NCI-H2029 (cell line): ENCODE data around the gene CD6.
"Not testable (repeated sequence)": the region's sequence is repeated elsewhere in the genome, so short reads cannot be mapped to it uniquely, and the experiment has no call there.

ENCODE experiments used
- DNase-seq: peaks from one replicate; lab custom pipeline; 2025; lab: John Stamatoyannopoulos, UW

The CD6 gene

GRCh38 chr11:60951904-60952741 lies 19.4 kb upstream of the CD6 start, which contains the start of gene SLC15A3:
Gene SLC15A3 (minus strand): TSS chr11:60952176. CDS start chr11:60951551, 625 bp downstream.
- DNase-seq = peak; percentile 15

- no peak for DNase-seq
These were observed 18.7 kb upstream of the CD6 start for GRCh38 chr11:60952742-60953170.

- DNase-seq = no peak
These were observed 17.7 kb upstream of the CD6 start for GRCh38 chr11:60953781-60954180.

GRCh38 chr11:60954421-60954820 lies 17.1 kb upstream of the CD6 start:
- no peak for DNase-seq

- DNase-seq = no peak
These were observed 15.9 kb upstream of the CD6 start for GRCh38 chr11:60955571-60955970.

GRCh38 chr11:60957188-60957587 lies 14.3 kb upstream of the CD6 start:
- no peak for DNase-seq

- DNase-seq = no peak
These were observed 12.0 kb upstream of the CD6 start for GRCh38 chr11:60959431-60959830.

- no peak for DNase-seq
These were observed 11.1 kb upstream of the CD6 start for GRCh38 chr11:60960405-60960804.

- no peak for DNase-seq
These were observed 6.7 kb upstream of the CD6 start for GRCh38 chr11:60964801-60965200.

- no peak for DNase-seq
These were observed 4.6 kb upstream of the CD6 start for GRCh38 chr11:60966890-60967289.

GRCh38 chr11:60968223-60968622 lies 3.3 kb upstream of the CD6 start:
- DNase-seq = no peak

- DNase-seq = peak; percentile 39
These were observed 1.1 kb upstream of the CD6 start for GRCh38 chr11:60970369-60970774.

GRCh38 chr11:60970890-60971289 lies 590 bp upstream of the CD6 start:
- DNase-seq = no peak

GRCh38 chr11:60972182-60973030 lies 926 bp downstream of the CD6 start:
- DNase-seq = no peak

- DNase-seq = no peak
These were observed 2.2 kb downstream of the CD6 start for GRCh38 chr11:60973699-60974098.

- DNase-seq = not testable (repeated sequence)
These were observed 2.8 kb downstream of the CD6 start for GRCh38 chr11:60974316-60974715.

- no peak for DNase-seq
These were observed 3.2 kb downstream of the CD6 start for GRCh38 chr11:60974726-60975125.

- DNase-seq = no peak
These were observed 5.7 kb downstream of the CD6 start for GRCh38 chr11:60977224-60977623.

- no peak for DNase-seq
These were observed 6.4 kb downstream of the CD6 start for GRCh38 chr11:60977836-60978235.

- no peak for DNase-seq
These were observed 7.3 kb downstream of the CD6 start for GRCh38 chr11:60978546-60979380.

- DNase-seq = no peak
These were observed 10.0 kb downstream of the CD6 start for GRCh38 chr11:60981515-60981914.

GRCh38 chr11:60982184-60982583 lies 10.7 kb downstream of the CD6 start:
- no peak for DNase-seq
